A673 (cell line): ENCODE results near the gene SIDT2.

Experiments used
- EZH2 ChIP-seq: fragments of 200-600 bp; sonication (generic); IDR thresholded peaks from 2 replicates; pipeline ENCODE4 v1.6.1; 2017; ENCODE audit warnings: borderline replicate concordance, low read depth, mild to moderate bottlenecking, mixed read lengths, antibody characterized with exemption, low read length; ENCODE audit not compliant: poor library complexity, severe bottlenecking
- TF ChIP-seq, protein P1 (sequence below): fragments of 300-800, 200-600 bp; sonication (generic); conservative IDR thresholded peaks from 2 replicates; pipeline ENCODE4 v1.5.1; 2017; ENCODE audit warnings: low read depth, mild to moderate bottlenecking, antibody characterized with exemption, low read length, moderate library complexity, mixed read lengths

DNA sequence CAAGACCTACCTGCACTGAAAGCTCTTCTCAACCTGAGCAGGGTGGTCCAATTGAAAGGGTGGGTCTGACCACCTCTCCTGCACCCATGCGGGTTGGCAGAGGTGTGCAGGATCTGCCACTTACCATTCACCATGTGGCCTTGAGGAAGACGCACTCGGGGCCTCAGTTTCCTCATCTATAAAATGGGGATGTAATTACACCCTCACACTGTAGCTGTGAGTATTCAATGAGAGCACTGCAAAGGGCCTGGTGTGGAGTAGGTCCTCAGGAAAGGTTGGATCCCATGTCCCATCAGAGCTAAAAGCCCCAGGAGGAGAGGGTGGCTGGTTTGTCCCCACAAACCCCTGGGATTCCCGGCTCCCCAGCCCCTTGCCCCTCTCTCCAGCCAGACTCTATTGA, 20.1 kb downstream of the SIDT2 start:
- TF ChIP-seq, protein P1, sequence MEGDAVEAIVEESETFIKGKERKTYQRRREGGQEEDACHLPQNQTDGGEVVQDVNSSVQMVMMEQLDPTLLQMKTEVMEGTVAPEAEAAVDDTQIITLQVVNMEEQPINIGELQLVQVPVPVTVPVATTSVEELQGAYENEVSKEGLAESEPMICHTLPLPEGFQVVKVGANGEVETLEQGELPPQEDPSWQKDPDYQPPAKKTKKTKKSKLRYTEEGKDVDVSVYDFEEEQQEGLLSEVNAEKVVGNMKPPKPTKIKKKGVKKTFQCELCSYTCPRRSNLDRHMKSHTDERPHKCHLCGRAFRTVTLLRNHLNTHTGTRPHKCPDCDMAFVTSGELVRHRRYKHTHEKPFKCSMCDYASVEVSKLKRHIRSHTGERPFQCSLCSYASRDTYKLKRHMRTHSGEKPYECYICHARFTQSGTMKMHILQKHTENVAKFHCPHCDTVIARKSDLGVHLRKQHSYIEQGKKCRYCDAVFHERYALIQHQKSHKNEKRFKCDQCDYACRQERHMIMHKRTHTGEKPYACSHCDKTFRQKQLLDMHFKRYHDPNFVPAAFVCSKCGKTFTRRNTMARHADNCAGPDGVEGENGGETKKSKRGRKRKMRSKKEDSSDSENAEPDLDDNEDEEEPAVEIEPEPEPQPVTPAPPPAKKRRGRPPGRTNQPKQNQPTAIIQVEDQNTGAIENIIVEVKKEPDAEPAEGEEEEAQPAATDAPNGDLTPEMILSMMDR: no peak
- TF ChIP-seq EZH2: no peak
